Measurements from ENCODE around the gene CELA3A.
"Not testable (repeated sequence)": the region's sequence is repeated elsewhere in the genome, so short reads cannot be mapped to it uniquely, and the experiment has no call there.

The CELA3A gene

DNA sequence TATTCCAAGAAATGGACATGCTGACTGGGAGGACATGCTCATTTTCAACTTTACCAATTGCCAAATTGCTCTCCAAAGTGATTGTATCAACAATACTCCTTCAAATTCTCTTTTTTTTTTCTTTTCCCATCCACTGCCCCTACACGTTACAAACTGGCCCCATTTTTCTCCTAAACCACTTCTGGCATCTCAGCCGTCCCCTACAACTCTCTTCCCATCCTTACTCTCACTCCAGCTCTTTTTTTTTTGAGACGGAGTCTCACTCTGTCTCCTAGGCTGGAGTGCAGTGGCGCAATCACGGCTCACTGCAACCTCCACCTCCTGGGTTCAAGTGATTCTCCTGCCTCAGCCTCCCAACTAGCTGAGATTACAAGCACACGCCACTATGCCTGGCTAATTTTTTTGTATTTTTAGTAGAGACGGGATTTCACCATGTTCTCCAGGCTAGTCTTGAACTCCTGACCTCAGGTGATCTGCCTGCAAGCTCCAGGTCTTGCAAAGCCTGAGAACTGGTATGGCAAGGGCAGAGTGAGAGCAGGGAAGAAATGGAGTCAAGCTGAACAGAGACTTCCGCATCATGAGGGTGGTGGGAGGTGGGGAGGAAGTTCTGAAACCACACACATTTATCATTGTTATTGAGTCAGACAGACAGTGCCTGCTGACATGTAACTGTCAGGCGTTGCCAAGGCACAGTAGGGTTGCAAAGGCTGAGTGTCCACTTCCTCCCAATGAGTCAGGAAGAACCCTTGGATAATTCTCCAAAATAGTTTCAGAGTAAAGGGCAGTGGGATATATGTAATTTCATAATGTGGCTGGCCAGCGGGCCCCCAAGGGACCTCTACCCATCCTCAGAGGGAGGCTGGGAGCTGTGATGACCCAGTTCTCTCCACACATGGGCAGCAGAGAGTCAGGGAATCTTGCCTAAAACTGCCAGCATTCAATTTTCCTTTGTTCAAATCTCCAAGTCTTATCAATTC, 17.4 kb downstream of the CELA3A start:
- peak in 4 of 14 donors; percentile 7 to 29 (median 13) for DNase-seq

DNA sequence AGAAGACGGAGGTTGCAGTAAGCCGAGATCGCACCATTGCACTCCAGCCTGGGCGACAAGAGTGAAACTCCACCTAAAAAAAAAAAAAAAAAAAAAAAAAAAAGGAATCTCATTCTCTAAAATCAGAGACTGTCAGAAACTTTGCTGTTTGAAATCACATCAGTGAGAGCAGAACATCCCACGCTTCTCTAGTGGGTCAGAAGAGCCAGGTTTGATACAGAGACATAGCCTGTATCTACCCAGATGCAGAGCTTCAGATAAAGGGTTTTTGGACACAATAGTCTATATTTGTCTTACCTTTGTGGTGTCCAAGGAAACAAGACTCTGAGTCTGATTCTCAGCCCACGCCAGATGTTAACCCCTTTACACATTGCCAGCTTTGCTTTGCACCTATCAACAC, 19.6 kb downstream of the CELA3A start:
- no peak for DNase-seq

DNA sequence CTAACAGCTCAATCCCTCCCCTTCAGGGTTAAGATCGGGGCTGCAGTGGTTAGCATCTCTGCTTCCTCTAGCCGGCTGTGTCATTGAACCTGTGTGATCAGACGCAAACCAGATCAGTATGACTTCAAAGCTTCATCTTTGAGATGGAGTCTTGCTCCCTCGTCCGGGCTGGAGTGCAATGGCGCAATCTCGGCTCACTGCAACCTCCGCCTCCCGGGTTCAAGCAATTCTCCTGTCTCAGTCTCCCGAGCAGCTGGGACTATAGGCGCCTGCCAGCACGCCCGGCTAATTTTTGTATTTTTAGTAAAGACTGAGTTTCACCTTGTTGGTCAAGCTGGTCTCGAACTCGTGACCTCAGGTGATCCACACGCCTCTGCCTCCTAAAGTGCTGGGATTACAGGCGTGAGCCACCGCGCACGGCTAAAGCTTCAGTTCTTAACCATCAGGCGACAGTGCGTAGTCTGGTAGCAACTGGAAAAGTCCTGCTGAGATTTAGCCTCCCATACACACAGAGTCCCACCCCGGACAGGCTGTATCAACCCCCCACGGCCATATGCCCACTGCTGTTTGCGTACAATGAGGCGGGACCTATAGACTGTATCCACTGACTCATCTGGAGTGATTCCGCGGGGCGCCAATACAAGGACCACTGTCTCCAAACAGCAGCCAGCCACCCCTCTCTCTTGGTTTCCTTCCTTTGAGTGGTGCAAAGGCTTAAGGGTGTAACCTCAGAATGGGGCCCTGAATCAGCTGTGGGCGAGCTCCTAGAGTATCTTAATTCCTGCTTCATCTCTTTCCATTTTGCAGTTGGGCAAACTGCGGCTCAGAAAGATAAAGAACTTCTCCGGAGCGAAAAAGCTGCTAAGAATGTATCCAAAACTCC, 23.3 kb downstream of the CELA3A start:
- peak in 8 of 14 donors; percentile 33 to 82 (median 63) for DNase-seq

DNA sequence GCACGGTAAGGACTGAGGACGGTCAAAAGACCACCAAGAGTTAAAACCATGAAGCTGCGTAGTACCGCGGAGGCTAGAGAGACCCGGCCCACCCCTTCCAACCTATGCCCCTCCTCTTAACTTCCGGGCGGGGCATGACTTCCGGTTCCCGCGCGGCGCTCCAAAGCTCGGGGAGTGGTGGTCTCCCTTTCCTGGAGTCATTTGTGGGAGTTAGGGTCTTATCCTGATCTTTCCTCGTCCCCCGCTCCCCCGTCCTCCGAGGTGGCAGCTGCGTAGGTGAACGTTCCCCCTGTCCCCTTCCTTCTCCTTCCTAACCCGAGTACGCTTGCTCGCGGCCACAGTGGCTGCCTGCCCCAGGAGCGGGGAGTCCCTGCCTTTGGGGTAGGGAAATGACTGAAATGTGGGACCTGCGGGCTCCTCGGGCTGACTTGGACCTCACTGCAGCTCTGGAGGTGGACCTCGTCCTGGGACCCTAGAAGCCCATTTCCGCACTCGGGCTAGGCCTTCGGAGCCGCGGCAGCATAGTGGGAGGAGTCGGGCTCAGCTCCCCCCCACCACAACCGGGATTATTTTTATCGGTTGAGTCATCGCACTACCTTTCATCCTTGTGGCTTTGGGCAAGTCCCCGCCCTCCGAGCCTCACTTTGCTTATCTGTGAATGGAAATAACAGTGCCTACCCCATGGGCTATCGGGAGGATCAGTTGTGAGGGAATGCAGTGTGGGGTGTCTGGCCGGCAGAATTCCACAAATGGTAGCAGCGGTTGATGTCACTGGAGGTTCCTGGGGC, 24.1 kb downstream of the CELA3A start:
- DNase-seq = peak in 13 of 14 donors; percentile 43 to 91 (median 82)

DNA sequence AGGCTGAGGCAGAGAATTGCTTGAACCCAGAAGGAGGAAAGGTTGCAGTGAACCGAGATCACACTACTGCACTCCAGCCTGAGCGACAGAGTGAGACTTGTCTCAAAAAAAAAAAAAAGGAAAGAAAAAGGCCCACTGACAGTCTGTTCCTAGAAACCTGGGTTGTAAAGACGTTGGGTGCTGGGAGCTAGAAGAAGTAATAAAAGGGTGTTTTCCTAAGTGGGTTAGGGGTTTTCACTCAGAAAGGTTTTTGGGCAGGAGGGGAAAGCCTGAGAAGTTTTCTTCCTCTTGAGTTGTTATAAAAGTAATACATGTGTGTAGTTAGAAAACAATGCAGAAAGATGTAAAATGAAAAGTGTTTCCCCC, 25.4 kb downstream of the CELA3A start:
- no peak for DNase-seq

DNA sequence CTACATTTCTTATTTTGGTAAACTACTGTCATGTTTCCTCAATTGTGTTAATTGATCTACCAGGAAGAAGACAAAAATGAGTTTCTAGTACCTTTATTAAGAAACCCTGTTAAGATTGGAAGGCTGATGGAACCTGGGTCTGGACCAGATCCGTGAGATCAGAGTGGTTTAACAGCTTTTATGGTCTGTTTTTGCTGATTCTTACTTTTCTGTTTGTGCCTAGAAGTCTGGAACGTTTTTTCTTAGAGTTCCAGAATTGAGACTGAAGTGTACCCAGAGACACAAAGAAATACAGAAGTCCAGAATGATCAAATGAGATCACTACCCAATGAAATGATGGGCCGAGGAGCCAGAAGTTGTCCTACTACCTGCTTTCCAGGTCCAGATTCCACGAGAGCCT, 28.6 kb downstream of the CELA3A start:
- DNase-seq = no peak

DNA sequence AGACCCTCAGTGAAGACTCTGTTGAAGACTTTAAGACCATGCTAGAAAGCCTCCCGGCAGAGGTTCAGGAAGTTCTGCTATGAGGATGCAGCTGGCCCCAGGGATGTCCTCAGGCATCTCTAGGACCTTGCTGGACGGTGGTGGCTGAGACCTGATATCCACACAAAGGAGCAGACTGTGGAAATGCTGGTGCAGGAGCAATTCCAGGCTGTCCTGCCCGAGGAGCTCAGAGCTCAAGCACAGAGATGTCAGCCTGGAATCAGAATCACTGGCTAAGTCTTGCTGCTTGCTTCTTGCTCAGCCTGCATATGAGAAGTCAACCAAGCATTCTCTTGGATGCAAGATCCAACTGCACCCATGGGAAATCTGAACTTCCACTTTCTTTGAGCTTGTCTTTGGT, 29.0 kb downstream of the CELA3A start:
- DNase-seq = no peak

DNA sequence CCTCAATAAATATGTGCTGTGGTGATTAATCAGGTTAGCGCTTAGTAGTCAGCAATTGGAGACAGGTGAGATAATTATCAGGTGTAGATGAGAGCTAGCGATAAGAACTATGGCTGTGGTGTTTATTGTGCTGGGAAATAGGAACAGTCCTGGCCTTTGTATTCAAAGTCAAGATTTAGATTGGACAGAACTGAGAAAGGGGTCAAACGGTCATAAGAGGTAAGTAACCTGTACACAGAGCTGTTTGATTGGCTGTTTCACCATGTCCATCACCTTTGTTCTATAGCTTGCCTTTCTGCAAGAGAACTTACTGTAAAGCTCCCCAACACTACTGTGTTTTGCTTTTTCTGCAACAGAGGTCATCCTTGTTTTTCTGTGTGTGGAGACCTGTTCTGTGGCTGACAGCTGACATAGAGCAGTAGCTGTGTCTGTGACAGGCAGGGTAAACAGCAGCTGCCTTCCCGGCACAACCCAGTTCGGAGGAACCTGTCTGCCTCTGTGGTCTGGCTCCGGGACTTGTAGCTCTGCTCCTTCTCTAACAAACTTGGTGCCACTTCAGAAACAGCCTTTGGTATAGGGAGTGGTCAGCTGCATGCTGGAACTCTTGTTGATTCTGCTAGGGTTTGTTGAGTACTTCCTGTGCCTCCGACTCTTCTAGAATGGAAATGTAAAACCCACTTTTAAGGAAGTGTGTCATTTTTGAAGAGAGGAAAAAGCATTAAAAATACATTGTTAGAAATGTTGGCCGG, 29.9 kb downstream of the CELA3A start:
- peak in 1 of 14 donors; percentile 5 for DNase-seq

DNA sequence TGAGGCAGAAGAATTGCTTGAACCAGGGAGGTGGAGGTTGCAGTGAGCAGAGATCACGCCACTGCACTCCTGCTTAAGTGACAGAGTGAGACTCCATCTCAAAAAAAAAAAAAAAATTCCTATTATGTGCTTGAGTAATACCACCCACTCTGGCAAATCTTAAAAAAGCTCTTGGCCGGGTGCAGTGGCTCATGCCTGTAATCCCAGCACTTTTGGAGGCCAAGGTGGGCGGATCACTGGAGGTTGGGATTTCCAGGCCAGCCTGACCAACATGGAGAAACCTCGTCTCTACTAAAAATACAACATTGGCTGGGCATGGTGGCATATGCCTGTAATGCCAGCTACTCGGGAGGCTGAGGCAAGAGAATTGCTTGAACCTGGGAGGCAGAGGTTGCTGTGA, 33.4 kb downstream of the CELA3A start:
- DNase-seq = not testable (repeated sequence)

DNA sequence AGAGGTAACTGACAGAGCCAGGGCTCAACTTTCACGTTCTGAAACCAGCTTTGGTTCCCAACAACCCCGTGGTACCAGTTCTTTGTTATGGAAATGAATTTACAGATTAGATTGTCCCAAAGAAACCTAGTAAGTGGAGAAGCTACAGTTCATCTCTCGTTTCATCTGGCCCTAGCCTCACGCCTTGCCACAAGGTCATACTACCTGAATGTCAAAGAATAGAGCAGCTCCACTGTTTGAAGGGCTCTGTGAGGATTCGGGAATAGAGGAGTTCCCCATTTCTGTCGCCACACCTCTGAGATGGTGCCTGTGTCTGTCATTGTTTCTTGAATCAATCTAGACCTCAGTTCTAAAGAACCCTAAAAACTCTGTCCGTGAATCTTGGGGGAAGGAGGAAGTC, 36.1 kb downstream of the CELA3A start:
- no peak for DNase-seq

DNA sequence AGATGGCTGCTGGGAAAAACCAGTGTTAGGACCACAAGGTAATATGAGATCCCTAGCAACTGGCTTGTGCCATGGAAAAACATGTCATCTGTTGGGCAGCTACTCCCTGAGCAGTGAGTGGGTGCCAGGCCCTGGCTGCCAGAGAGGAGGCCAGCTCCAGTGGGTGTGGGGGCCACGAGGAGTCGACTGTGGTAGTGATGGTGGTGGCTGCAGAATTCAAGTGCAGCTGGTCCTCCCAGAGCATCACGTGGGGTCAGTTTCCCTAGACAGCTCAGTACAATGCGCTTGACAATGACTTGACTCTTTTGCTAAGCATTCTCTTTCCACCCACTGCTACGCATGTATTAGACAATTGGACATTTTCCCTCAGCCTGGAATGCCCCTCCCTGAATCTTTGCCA, 36.6 kb downstream of the CELA3A start:
- DNase-seq = peak in 9 of 14 donors; percentile 9 to 68 (median 46)

DNA sequence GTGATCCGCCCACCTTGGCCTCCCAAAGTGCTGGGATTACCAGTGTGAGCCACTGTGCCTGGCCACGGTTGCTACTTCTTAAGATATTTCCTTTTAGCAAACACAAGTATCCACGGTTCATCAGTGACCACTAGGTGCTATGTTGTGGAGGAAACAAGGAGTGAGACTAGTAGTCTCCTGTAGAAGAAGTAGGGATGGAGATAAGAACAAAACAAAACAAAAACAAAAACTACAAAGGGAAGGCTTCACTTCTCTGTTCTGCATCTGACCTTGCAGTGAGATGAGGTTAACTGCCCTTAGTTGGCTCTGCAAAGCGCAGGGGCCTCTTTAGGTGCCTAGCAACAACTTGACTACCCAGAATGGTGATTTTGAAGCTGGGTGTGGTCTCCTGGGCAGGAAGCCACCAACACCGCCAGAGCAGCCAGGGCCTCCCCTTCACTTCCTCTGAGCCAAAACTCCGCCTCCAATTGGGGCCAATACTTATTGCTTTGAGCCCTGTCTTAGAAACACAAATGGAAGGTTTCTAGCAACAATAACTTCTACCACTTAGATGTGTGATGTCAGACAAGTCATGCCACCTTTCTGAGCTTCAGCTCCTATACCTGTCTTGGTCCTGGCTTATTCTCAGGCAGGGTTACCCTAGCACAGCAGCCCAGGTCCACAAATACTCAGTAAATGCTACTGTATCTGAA, 38.3 kb downstream of the CELA3A start:
- peak in 4 of 14 donors; percentile 14 to 32 (median 24) for DNase-seq

DNA sequence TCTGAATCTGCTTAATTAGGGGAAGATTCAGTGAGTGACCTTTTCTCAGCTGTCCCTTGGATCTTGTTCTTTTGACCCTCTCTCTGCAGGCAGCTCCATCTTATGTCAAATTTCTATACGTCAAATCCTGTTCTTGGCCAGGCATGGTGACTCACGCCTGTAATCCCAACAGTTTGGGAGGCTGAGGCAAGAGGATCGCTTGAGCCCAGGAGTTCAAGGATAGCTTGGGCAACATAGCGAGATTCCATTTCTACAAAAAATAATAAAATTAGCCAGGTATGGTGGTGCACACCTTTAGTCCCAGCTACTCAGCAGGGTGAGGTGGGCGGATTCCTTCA, 38.8 kb downstream of the CELA3A start:
- DNase-seq = no peak

DNA sequence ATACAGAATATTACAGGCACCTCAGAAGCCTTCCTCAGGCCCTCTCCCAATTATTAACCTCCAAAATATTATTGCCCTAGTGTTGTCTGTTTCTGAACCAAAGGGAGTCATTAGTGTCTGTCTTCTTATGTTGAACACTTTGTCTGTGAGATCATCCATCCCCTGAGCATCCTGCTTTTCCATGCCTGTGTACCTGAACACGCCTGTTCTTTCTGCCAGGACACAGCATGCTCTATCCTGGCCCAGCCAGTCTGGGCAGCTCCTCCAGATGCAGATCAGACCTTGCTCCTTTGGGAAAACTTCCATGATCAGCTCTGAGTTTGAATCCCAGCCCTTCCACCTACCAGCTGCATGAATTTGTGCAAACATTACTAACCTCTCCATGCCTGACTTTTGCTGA, 40.0 kb downstream of the CELA3A start:
- no peak for DNase-seq

DNA sequence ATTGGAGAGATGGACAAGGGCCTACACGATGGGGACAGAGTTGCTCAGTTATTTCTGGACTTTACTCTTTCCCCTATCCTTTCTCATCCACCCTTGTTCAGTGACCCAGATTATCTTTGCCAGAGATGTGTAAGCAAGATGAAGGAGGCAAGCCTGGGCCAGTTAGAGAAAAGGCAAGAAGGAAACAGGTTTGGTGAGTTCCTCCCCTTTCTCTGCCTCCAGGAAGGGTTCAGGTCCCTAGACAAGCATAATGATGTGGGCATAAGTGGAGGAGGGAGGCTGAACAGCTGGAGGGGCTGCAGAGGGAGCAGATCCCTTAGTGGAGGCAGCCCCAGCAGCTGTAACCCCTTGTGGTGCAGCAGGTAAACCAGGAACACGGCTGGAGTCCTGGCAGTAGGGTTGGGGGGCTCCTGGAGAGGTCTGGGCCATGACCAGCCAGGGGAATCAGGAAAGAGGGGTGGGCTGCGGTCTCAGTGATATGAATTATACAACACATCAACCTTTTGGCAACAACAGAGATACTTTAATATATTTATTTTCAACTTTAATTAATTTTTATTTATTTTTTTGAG, 41.8 kb downstream of the CELA3A start:
- DNase-seq = no peak

DNA sequence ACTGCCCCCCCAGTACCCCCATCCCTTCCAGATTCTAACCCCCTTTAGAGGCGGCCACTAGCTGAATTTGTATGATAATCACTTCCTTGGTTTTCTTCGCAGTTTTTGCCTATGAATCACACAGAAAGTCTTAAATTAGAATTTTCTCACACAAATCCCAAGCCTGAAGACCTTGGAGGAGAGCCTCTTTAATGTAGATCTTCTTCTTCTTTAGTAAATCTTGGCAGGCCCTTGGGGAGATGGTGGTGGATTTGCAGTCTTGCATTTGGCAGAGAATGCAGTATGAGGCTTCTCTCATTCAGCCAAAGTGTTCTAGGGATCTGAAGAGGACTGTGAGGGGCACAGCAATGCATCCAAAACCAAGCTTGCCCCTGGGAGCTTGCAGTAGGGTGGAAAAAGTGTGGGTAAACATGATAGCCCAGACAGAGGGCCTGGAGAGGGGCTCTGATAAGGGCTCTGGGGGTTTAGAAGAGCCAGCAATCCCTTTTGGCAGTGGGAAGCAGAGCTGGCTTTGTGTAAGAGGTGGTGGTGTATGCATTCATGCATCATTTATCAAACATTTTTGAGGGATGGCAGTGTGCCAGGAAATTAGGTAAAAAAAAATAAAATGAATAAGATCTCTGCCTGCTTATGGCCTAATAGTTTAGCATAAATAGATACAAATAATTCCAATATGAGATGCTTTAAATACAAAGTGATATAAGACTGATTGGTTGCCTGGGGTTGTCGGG, 43.4 kb downstream of the CELA3A start:
- no peak for DNase-seq

DNA sequence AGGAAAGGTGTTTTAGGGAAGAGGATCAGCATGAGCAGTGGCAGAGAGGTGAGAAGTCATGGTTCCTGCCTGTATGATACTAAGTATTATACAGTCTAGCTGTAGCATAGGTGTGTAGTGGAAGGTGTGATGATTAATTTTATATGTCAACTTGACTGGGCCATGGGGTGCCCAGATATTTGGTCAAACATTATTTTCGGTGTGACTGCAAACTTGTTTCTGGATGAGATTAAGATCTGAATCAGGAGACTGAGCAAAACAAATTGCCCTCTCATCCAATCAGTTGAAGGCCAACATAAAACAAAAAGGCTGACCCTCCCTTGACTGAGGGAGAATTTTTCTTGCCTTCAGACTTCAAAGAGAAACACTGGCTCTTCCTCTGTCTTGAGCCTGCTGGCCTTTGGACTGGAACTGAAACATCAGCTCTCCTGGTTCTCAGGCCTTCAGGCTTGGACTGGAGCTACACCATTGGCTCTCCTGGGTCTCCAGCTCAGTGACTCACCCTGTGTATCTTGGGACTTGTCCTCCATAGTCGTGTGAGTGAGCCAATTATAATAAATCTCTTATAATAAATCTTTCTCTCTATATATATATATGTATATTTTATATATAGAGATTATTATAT, 44.3 kb downstream of the CELA3A start:
- no peak for DNase-seq

DNA sequence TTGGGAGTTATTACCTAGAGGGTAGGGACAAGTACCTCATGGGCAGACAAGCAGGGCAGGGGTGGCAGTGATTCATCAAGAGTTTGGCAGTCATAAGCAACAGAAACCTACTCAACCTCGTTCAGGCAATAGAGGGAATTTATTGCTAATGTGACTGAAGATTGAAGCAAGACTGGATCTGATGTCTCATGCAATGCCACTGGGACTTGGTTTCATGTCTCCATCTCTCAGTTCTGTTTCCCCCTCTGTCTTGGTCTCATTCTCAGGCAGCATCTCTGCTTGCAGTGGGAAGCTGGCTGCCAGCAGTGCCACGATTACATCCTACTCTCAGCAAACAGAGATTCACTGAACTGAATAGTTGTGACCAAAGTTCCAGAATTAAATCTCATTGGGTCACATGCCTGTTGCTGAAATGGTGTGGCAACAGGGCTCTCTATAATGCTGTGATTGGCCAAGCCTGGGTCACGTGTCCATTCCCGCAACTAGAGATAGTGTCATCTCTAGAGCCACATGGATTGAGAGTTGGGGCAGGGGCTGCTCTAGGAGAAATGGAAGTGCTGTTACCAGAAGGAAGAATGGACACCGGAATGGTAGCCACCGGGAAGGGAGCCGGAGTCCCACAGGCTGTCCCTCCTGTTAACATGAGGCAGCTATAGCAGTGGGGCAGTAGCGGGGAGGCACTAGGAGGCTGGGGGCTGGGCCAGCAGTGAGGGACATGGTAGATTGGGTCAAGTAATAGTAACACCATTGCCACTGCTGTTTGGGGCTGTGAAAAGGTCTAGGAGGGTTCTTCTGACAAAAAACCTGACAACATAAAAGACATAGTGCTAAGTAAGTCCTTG, 47.1 kb downstream of the CELA3A start:
- peak in 3 of 14 donors; percentile 5 to 12 (median 10) for DNase-seq

DNA sequence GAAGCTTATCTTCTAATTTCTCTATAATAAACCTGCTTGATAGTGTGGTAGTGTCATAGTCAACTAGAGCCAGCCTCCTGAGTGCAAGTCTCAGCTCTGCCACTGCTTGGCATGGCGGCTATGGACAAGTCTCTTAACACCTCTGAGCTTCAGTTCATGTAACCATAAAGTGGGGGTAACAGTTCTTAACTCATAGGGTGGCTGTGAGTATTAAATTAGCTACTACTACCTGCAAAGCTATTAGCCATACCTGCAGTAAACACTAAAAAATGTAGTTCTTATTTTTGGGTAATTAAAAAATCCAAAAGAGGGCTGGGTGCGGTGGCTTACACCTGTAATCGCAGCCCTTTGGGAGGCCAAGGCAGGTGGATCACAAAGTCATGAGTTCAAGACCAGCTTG, 48.9 kb downstream of the CELA3A start:
- no peak for DNase-seq

All from C1 segment of cervical spinal cord (tissue), 14 donors.